Activated CD8-positive, alpha-beta memory T cell treated with anti-CD3 and anti-CD28 coated beads, Interleukin-2, amount 50 U/mL, for 48 hours (primary cell): ENCODE results near the gene PGA4.
"Not testable (repeated sequence)": the region's sequence is repeated elsewhere in the genome, so short reads cannot be mapped to it uniquely, and the experiment has no call there.

Source experiments
- DNase-seq: peaks from one replicate; pipeline ENCODE4 v3.0.0-alpha.2; 2020

PGA4 gene

GRCh38 chr11:61207636-61208310 lies 14.4 kb upstream of the PGA4 start:
- not testable (repeated sequence) for DNase-seq

- not testable (repeated sequence) for DNase-seq
Observed at GRCh38 chr11:61210629-61211028, 11.5 kb upstream of the PGA4 start.

DNA sequence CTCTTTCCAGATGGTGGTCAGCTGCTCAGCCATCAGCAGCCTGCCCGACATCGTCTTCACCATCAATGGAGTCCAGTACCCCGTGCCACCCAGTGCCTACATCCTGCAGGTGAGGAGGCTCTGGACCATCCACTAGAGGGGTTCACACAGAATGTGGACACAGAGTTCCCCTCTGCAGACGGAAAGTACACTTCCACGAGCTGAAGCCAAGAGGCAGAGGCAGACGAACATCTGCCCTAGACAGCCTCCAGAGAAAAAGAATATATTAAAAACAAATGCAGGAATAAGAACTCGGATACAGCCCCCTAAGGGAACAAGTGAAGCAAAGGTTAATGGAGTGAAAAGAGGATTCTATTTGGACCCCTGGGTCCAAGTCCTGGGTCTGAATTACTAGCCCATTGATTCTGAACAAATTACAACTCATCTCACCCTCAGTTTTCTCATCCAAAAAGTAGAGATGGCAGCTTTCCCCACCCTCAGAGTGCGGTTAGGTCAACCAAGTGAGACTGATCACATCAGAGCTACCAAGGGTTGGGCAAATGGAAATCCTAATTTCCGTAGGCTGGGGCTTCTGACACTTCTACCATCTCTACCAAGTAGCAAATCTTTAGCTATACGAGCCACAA lies 10.7 kb upstream of the PGA4 start:
- DNase-seq: not testable (repeated sequence)

DNA sequence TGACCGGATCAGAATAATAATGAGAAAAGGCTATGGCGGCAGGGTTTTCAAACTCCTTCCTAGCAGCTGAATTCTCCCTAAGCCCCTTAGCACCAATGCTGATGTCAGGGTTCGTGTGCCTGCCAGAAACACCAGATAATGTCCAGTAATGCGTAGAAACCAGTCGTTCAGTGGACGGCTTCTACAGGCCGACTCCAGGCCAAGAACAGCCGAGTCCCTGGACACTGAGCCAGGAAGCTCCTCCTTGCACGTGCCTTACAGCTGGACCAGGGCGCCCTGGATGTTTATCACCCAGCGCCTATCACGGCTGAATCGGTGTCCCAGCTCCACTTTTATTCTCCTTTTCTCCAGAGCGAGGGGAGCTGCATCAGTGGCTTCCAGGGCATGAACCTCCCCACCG lies 9.9 kb upstream of the PGA4 start:
- not testable (repeated sequence) for DNase-seq

GRCh38 chr11:61213711-61214324 lies 8.3 kb upstream of the PGA4 start:
- DNase-seq: not testable (repeated sequence)

DNA sequence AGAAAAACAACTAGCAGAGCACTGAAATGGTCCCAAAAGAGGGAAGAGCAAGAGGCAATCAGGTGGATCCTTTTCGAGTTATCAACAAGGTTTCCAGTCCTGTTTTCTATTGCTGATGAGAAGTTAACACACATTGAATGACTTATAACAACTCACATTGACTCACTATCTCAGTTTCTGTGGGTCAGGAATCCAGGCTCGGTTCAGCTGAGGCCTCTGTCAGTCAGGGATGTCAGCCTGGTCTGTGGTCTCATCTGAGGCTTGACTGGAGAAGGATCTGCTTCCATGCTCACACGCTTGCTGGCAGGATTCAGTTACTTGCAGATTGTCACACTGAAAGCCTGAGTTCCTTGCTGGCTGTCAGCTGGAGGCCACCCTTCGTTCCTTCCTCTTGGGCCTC lies 3.8 kb upstream of the PGA4 start:
- not testable (repeated sequence) for DNase-seq

- DNase-seq: not testable (repeated sequence)
Observed at GRCh38 chr11:61219016-61219415, 3.1 kb upstream of the PGA4 start.

DNA sequence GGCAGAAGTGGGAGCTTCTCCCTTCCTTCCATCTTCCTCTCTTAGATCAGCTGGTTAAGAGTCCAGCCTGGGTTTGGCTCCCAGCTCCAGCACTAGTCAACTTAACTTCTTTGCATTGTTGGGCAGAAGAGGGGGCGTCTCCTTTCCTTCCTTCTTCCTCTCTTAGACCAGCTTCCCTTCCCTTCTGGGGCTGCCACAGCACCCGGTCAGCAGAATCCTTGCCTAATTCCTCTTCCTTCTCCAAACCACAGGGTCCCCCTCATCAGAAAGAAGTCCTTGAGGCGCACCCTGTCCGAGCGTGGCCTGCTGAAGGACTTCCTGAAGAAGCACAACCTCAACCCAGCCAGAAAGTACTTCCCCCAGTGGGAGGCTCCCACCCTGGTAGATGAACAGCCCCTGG lies 545 bp downstream of the PGA4 start:
- DNase-seq: not testable (repeated sequence)

GRCh38 chr11:61226457-61227137 lies 4.5 kb downstream of the PGA4 start:
- not testable (repeated sequence) for DNase-seq

GRCh38 chr11:61229458-61229857 lies 7.3 kb downstream of the PGA4 start:
- not testable (repeated sequence) for DNase-seq

DNA sequence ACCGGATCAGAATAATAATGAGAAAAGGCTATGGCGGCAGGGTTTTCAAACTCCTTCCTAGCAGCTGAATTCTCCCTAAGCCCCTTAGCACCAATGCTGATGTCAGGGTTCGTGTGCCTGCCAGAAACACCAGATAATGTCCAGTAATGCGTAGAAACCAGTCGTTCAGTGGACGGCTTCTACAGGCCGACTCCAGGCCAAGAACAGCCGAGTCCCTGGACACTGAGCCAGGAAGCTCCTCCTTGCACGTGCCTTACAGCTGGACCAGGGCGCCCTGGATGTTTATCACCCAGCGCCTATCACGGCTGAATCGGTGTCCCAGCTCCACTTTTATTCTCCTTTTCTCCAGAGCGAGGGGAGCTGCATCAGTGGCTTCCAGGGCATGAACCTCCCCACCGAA lies 8.9 kb downstream of the PGA4 start:
- DNase-seq: not testable (repeated sequence)

GRCh38 chr11:61231585-61231984 lies 9.4 kb downstream of the PGA4 start:
- DNase-seq: not testable (repeated sequence)

DNA sequence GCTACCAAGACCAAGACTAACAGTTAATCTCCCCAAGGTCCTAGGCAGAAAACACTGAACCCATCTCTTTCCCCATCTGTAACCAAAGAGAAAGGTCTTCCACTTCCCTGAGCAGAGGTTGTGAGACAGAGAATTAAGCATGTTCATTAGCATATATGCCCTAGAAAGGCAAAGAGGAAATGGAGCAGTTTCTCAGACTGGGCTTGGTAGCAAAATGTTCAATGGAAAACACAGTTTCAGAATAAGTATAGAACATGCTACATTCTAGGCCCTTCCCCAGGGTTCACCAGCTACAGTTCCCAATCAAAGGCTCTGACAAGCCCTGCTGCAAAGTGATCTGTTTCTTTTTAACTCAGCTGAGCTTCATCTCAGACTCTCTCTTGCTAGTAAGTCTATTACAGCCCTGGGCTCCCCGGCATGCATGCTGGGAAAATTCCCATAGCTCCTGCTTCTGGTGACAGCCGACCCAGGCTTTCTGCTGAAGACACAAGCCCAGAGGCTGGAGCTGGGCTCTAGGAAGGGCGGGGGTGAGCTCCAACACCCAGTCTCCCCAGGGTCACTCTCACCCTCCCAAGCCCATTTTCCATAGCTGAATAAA lies 10.5 kb downstream of the PGA4 start:
- not testable (repeated sequence) for DNase-seq

- DNase-seq: not testable (repeated sequence)
Observed at GRCh38 chr11:61237130-61237529, 15.0 kb downstream of the PGA4 start.

DNA sequence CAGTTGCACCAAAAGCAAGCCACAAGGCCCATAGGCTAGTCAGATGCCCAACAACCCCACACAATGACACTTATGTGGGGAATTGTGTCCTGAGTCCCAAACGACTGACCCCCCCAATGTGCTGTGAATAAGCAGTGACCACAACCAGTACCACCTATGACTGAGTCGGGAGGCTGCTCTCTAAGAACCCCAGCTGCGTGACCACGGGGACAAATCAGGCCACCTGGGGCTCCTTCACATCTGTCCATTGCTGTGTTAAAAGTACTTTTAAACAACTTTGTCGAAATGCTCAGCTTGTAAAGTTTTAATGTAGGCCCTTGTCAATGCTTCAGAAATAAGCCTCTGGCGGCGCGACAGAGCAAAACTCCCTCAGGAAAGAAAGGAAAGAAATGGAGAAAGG lies 18.1 kb downstream of the PGA4 start:
- DNase-seq: not testable (repeated sequence)

DNA sequence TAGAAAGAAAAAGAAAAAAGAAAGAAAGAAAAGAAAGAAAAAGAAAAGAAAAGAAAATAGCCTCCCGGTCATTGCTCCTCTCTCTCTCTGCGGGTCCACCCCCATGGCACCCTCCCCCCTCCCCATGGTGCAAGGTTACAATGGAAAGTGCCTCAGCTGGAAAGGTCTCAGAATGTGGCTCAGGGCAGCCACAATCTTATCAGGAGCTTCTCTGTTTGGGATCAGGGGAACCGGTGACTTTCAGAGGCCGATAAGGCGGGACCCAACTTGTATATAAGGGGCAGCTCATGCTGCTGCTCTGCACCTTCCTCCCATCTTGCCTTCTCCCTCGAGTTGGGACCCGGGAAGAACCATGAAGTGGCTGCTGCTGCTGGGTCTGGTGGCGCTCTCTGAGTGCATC lies 18.7 kb downstream of the PGA4 start, which contains the start of gene PGA5:
TSS of gene PGA5 (plus strand) at position 301 of the 400 bp plus-strand sequence. CDS start at position 353, 52 bp downstream.
- not testable (repeated sequence) for DNase-seq

GRCh38 chr11:61241526-61241925 lies 19.4 kb downstream of the PGA4 start:
- DNase-seq: not testable (repeated sequence)

GRCh38 chr11:61245284-61245964 lies 23.3 kb downstream of the PGA4 start:
- DNase-seq: not testable (repeated sequence)

GRCh38 chr11:61248071-61248470 lies 25.9 kb downstream of the PGA4 start:
- not testable (repeated sequence) for DNase-seq

DNA sequence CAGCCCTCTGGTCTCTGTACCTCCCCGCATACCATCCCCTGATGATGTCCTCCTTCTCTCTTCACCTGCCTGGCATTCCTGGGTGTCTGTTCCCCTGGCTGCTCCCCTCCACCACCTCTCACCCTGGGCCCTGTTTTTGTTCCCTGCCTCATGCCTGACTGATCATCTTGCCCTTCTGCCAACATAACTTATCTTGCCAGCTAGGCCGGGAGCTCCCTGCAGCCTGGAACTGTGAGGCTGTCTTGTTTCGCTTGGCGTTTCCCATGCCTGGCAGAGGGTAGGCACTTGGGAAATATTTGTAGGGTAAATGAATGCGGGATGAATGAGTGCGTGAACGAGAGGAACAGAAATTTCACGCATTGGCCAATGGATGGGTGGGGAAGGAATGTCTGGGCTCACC lies 27.1 kb downstream of the PGA4 start:
- not testable (repeated sequence) for DNase-seq

- DNase-seq: not testable (repeated sequence)
Observed at GRCh38 chr11:61250796-61251765, 28.9 kb downstream of the PGA4 start.
